ENCODE measurements around the gene ZNF423. TPM values are rescaled to one million over a fixed set of nuclear protein-coding genes. Genes with fewer than 3 reads are reported as not detected.

The ZNF423 gene
- total RNA-seq, 1 donor from 2014 or later: 10.7 TPM

- Histone ChIP-seq H3K27me3 (ENCODE audit: low read depth) (no peaks in the 10 kb centered on the region), H3K4me1 (no peaks in the 10 kb centered on the region), H3K27ac (no peak overlapping the region), H3K36me3 (peaks cover 11% of the 10 kb centered on the region), H3K4me3 (no peak overlapping the region), H3K9me3 (no peaks in the 10 kb centered on the region)
- no peak for ATAC-seq
- no peak for DNase-seq
- TF ChIP-seq CTCF (IDR thresholded peaks at IDR 0.05): no peak
- intact Hi-C loops (cut with DNase I): no loop called here
Measured at GRCh38 chr16:49631187-49632041, 224.5 kb downstream of the ZNF423 start.

GRCh38 chr16:49630783-49631182, 225.1 kb downstream of the ZNF423 start:
- TF ChIP-seq CTCF (IDR thresholded peaks at IDR 0.05): no peak
- no peak for DNase-seq
- Histone ChIP-seq H3K4me1 (no peaks in the 10 kb centered on the region), H3K4me3 (no peak overlapping the region), H3K36me3 (peaks cover 5% of the 10 kb centered on the region), H3K27me3 (ENCODE audit: low read depth) (no peaks in the 10 kb centered on the region), H3K9me3 (no peaks in the 10 kb centered on the region), H3K27ac (no peak overlapping the region)
- intact Hi-C loops (cut with DNase I): no loop called here
- no peak for ATAC-seq

GRCh38 chr16:49629851-49630250, 226.1 kb downstream of the ZNF423 start:
- ATAC-seq (no peak), DNase-seq (no peak)
- no peak for TF ChIP-seq CTCF (IDR thresholded peaks at IDR 0.05)
- Histone ChIP-seq H3K4me3 (no peak overlapping the region), H3K27me3 (ENCODE audit: low read depth) (no peaks in the 10 kb centered on the region), H3K4me1 (no peaks in the 10 kb centered on the region), H3K9me3 (no peaks in the 10 kb centered on the region), H3K36me3 (no peaks in the 10 kb centered on the region), H3K27ac (no peak overlapping the region)
- intact Hi-C loops (cut with DNase I): no loop called here

GRCh38 chr16:49628148-49628547, 227.8 kb downstream of the ZNF423 start:
- intact Hi-C loops (cut with DNase I): no loop called here
- no peak for DNase-seq
- Histone ChIP-seq H3K9me3 (no peaks in the 10 kb centered on the region), H3K27ac (no peak overlapping the region), H3K4me3 (no peak overlapping the region), H3K4me1 (no peaks in the 10 kb centered on the region), H3K27me3 (ENCODE audit: low read depth) (no peaks in the 10 kb centered on the region), H3K36me3 (no peaks in the 10 kb centered on the region)
- ATAC-seq: no peak
- no peak for TF ChIP-seq CTCF (IDR thresholded peaks at IDR 0.05)

GRCh38 chr16:49625311-49626065, 230.4 kb downstream of the ZNF423 start:
- Histone ChIP-seq H3K27ac (no peak overlapping the region), H3K27me3 (ENCODE audit: low read depth) (no peaks in the 10 kb centered on the region), H3K9me3 (no peaks in the 10 kb centered on the region), H3K4me3 (no peak overlapping the region), H3K36me3 (no peaks in the 10 kb centered on the region), H3K4me1 (peaks cover 4% of the 10 kb centered on the region)
- intact Hi-C loops (cut with DNase I): no loop called here
- DNase-seq (no peak), ATAC-seq (no peak)
- no peak for TF ChIP-seq CTCF (IDR thresholded peaks at IDR 0.05)
